GM12801 (cell line): ENCODE measurements around the gene B3GALNT1.

Source experiments
- CTCF ChIP-seq: IDR thresholded peaks from one replicate; pipeline ENCODE4 v1.5.1; 2011; ENCODE audit warnings: control low read depth; ENCODE audit not compliant: insufficient read length; ENCODE audit errors: extremely low read depth

B3GALNT1 gene

DNA sequence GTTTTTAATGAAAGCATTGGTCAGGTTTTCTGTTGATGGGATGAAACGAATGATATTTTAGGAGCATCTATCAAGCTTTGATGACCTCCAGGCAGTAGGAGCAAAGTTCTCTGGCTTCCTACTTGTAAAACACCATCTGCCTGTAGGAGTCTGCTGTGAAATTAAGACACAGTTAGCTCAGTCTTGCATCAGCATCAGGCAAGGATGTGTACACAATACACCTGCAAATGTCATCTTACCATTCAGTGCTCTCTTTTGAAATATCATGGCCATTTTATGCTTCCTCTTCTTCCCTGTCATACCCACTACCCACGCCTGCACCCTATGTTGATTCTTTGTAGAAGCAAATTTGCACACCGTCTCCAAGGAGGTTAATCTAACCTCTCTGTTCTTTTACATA, 38.2 kb downstream of the B3GALNT1 start:
- no peak for TF ChIP-seq CTCF

- no peak for TF ChIP-seq CTCF
Measured at GRCh38 chr3:161064413-161064812, 40.7 kb downstream of the B3GALNT1 start.

DNA sequence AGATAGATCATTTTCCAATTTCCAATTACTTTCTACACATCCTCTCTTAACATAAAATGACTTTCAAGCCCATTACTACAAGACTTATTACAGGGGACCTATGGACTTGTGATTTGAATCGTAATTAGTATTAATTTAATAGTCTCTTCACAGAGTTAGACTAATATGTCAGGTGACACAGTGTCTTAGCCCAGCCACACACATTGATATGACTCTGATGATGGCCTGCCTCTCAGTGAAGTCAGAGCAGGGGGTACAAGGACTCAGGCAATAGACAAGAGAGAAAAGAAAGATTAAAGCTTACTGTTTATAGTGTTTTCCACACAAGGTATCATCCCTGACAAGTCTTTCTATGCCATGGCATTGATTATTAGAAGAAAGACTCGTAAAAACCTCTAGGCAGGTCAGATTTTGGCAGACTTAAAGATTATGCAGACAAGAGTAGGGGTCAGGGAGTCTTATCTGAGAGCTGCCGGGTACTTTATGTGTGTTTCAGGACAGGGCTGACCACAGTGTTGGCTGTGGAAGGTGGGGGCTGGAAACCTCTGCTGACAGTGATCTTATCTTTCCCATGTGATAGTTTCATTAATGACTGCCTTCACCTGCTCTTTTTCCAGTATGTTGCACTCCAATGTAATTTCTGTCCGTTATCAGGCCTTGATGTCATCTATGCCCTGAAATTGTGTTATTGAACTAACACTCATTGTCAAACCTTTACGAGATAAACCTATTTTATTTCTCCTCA, 50.1 kb downstream of the B3GALNT1 start:
- no peak for TF ChIP-seq CTCF

DNA sequence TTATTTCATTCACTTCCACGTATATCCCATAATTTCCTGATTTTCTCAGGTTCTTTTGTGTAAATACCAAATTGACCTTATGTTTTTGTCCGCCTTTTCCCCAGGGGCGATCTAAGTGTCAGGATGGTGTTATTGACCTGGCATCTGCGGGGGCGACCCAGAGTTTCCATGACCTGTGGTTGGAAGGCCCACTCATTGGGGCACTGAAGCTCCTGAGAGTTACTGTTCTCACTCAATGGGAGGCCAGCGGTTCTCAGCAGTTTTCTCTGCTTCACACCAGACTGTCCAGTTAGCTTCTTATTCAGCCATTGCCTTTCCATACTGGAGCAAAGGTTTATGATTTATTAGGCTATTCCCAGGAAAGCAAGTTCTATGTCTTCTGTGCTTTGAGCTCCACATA, 53.3 kb downstream of the B3GALNT1 start:
- TF ChIP-seq CTCF, result no peak

DNA sequence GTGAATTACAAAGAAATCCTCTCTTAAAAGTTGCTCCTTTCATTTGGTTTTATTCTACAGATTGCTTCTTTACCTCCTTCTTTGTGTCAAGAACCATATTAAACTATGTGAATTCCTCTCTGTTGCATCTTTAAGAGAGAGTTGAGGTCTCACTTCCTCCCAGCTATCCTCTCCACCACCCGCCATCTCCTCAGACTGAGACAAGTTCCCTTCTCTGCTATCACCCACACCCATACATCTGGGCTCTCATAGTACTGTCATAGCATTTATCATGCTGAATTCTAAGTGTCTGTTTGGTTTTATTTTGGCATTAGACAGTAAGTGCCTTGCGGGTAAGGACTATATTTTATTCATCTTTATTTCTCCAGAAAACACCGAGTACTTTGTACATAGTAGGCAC, 54.2 kb downstream of the B3GALNT1 start:
- no peak for TF ChIP-seq CTCF

- no peak for TF ChIP-seq CTCF
Measured at GRCh38 chr3:161049683-161050248, 55.4 kb downstream of the B3GALNT1 start.

- TF ChIP-seq CTCF, result no peak
Measured at GRCh38 chr3:161043336-161044035, 61.7 kb downstream of the B3GALNT1 start.
